GM12872 (cell line): ENCODE data around the gene NTNG1.

Experiments used
- TF ChIP-seq, protein P1 (sequence below): IDR thresholded peaks from 3 replicates; pipeline ENCODE4 v1.5.1; 2011; ENCODE audit warnings: low read depth, mild to moderate bottlenecking, low read length, moderate library complexity; ENCODE audit not compliant: insufficient read depth

Gene NTNG1

DNA sequence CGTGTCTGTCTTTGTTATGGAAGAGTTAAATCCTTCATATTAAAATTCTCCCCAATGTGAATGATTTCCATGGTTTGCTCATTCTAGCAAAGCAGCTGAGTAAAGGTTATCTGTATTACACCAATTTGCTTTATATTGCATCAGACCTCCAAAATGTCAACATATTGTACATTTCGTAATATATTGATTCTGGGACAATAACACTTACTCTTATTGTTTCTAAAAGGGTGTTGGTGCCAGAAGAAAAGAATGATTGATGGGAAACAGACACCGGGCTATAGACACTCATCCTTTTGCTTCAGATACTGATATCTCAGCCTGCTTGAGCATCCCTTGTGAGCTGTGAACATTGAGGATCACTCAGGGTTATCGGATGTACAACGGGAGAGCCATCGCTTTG is 7.0 kb downstream of the NTNG1 start:
- TF ChIP-seq, protein P1, sequence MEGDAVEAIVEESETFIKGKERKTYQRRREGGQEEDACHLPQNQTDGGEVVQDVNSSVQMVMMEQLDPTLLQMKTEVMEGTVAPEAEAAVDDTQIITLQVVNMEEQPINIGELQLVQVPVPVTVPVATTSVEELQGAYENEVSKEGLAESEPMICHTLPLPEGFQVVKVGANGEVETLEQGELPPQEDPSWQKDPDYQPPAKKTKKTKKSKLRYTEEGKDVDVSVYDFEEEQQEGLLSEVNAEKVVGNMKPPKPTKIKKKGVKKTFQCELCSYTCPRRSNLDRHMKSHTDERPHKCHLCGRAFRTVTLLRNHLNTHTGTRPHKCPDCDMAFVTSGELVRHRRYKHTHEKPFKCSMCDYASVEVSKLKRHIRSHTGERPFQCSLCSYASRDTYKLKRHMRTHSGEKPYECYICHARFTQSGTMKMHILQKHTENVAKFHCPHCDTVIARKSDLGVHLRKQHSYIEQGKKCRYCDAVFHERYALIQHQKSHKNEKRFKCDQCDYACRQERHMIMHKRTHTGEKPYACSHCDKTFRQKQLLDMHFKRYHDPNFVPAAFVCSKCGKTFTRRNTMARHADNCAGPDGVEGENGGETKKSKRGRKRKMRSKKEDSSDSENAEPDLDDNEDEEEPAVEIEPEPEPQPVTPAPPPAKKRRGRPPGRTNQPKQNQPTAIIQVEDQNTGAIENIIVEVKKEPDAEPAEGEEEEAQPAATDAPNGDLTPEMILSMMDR, result no peak

DNA sequence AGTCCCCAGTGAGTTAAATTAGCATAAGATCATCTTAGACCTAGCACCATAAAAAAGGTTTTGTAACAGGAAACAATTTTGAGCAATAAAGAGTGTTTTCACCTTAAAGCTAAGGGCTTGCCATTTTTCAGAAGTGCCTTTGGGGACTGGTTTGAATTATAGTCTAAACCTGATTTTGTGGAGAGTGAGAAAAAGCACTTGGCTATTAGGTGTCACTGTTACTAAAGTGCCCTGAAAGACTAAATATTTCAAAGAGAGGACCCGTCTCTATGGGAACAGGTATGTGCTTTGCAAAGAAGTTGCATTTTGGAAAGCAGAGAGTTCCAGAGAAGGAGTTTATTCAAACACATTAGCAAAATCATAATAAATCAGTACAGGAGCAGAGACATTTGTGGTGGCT is 9.1 kb downstream of the NTNG1 start:
- TF ChIP-seq, protein P1, result no peak

DNA sequence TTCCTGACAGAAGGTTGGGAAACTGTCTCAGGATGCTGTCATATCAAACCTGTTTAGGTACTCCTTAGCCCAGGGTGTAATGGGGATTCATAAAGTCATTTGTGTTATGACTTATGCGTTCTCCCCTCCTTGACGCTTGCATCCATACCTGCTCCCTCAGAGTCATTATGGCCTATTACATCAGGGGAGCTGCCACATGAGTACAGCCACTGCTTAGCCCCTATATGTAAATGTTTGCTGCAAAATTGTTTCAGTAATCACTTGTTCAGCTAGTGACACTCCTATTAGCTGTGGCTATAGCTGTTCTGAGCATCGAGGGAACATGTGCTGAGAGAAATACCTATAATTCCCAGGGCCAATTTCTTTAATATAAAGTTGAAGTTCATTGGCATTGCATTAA is 10.5 kb downstream of the NTNG1 start:
- TF ChIP-seq, protein P1, result no peak

DNA sequence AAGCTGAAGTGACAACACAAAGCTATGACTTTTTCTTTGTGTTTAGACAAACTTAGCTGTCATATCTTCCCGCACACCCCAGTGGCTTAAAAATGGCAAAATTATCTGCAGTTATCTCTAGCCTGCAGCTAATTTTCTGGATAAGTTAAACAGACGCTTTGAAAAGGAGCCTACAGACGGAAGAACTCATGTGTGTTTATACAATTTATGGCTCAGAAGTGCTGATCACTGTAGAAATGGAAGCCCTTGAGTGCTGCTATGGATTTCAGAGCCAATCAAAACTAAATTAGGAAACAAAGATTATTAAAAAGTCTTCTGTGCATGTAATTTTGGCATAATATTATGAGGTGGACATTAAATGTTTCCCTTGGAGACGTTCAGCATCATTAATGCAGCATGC is 11.6 kb downstream of the NTNG1 start:
- TF ChIP-seq, protein P1, result no peak

DNA sequence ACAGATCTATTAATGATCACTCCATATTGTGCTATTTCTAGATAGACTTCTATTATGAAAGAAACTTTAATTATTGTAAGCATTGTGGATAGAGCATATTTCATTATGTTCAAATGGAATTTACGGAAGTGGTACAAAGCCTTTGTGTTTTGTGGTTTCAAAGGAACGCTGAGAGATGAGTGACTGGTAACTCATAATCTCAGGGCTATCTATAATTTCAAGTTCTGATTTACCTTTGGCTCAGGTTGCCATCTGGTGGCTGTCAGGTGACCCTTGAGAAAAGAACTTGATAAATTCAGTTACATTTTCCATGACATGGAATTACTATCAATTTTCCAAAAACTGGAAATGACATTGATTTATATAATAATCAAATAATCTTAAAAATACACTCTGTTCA is 12.2 kb downstream of the NTNG1 start:
- TF ChIP-seq, protein P1, result peak; percentile 20; the same call in 1 of the 3 replicates

DNA sequence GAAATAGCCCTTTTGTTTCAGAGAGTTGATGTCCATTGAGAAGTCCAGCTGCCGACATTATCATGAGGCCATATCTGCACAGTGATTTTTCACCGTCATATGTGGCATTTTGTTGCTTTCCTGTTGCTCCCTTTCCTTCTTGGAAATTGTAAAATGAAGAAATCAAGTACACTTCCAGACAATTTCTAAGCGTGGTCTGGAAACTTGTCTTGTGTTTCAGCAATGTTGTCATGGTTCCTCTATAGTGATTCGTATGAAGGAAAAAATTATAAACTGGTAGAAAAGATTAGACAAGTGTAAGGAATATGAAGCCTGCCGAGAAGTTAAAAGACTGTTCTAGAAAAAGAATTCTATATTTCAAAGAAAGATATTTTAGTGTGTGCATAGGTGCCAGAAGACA is 17.7 kb downstream of the NTNG1 start:
- TF ChIP-seq, protein P1, result no peak

DNA sequence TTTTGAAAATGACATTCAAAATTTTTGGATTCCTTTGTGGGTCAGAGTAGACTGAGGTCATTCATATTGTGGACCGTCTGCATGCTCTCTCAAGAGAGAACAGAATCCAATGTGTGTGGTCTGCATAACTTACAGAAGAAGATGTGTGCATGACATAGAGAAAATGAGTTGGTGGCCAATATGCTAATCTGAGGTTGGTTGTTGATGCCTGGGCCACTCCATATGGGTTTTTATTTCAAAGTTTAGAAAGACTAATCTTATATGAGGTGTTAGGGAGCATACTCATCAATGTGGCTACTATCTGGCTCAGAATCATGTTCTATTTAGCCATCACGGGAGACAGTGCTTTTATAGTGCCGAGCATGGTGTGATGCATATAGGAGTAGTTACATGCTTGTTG is 18.2 kb downstream of the NTNG1 start:
- TF ChIP-seq, protein P1, result no peak

DNA sequence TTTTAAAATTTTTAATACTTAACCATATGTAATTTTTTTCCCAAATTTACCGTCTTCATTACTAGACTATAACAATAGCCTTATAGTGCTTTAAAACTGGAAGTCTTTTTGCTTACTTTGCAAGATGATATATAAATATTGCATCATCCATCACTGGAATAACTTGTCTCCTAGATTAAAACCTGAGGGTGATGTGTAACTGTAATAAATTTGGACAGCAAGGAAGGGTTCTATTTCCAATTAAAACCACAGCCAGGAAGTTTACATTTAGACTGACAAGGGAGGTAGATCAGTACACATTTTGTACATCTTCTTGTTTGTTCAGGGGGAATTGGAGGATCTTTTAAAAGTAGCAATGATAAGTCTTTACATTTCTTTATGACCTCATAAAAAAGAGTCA is 21.9 kb downstream of the NTNG1 start:
- TF ChIP-seq, protein P1, result no peak
